ENCODE measurements around the gene GABRP.

DNA sequence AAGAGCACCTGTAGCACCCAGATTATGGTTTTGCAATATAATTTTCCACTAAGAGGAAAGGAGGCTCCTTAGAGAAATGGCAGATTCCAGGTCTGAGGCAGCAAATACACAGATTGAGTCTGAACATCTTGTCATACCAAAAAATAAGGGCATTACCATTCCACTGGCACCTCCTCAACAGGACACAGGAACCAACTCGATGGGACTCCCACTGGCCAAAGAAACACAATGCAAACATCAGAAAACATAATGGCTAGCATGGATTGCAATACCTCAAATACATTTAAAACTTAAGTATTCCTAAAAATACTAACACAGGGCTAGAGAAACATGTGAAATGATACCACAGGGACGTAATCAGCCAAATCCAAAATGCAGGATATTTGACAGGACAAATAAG, 65.8 kb downstream of the GABRP start:
- TF ChIP-seq, protein P1, sequence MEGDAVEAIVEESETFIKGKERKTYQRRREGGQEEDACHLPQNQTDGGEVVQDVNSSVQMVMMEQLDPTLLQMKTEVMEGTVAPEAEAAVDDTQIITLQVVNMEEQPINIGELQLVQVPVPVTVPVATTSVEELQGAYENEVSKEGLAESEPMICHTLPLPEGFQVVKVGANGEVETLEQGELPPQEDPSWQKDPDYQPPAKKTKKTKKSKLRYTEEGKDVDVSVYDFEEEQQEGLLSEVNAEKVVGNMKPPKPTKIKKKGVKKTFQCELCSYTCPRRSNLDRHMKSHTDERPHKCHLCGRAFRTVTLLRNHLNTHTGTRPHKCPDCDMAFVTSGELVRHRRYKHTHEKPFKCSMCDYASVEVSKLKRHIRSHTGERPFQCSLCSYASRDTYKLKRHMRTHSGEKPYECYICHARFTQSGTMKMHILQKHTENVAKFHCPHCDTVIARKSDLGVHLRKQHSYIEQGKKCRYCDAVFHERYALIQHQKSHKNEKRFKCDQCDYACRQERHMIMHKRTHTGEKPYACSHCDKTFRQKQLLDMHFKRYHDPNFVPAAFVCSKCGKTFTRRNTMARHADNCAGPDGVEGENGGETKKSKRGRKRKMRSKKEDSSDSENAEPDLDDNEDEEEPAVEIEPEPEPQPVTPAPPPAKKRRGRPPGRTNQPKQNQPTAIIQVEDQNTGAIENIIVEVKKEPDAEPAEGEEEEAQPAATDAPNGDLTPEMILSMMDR (IDR thresholded peaks at IDR 0.05; ENCODE audit: insufficient read depth, low read length) = no peak
- no peak for TF ChIP-seq SPI1 (IDR thresholded peaks at IDR 0.05; ENCODE audit: borderline replicate concordance, low read depth)
- no peak for TF ChIP-seq GABPA (IDR thresholded peaks at IDR 0.05; ENCODE audit: low read depth)
